Astrocyte (in vitro differentiated cells and primary cell): ENCODE measurements around the gene MYO19. TPM values are rescaled to one million over a fixed set of nuclear protein-coding genes. Genes with fewer than 3 reads are reported as not detected.

Experiments used
- DNase-seq: peaks from one replicate; pipeline ENCODE4 v3.0.0-alpha.2; 2010; ENCODE audit warnings: low read depth
- FAIRE-seq: peaks from 2 replicates; lab custom pipeline; 2011; peaks lifted over from hg19 to GRCh38; lab: Jason Lieb, UNC
- H2AFZ ChIP-seq: 2 replicates; pipeline ENCODE4 v1.6.0; 2012; ENCODE audit warnings: low read depth, low read length, inconsistent platforms
- H3K27ac ChIP-seq: 2 replicates; pipeline ENCODE4 v1.5.1; 2011; ENCODE audit warnings: low read depth, low read length, inconsistent platforms
- H3K27me3 ChIP-seq: 2 replicates; pipeline ENCODE4 v1.6.0; 2011; ENCODE audit warnings: low read length, inconsistent platforms; ENCODE audit not compliant: insufficient read depth
- H3K36me3 ChIP-seq: 2 replicates; pipeline ENCODE4 v1.5.1; 2011; ENCODE audit warnings: low read length, inconsistent platforms; ENCODE audit not compliant: insufficient read depth
- H3K4me1 ChIP-seq: 2 replicates; pipeline ENCODE4 v1.5.1; 2011; ENCODE audit warnings: low read length, inconsistent platforms; ENCODE audit not compliant: insufficient read depth
- H3K4me2 ChIP-seq: 2 replicates; pipeline ENCODE4 v1.6.0; 2012; ENCODE audit warnings: low read length, inconsistent platforms
- H3K4me3 ChIP-seq: 2 replicates; pipeline ENCODE4 v1.5.1; 2011; ENCODE audit warnings: low read depth, mild to moderate bottlenecking, low read length, inconsistent platforms; ENCODE audit not compliant: insufficient read depth
- H3K79me2 ChIP-seq: 2 replicates; pipeline ENCODE4 v1.6.0; 2012; ENCODE audit warnings: mild to moderate bottlenecking, low read length, inconsistent platforms; ENCODE audit not compliant: insufficient read depth
- H3K9ac ChIP-seq: 2 replicates; pipeline ENCODE4 v1.6.0; 2012; ENCODE audit warnings: mild to moderate bottlenecking, low read length, inconsistent platforms
- H3K9me3 ChIP-seq: 2 replicates; pipeline ENCODE4 v1.5.1; 2012; ENCODE audit warnings: low read depth, mild to moderate bottlenecking, low read length, inconsistent platforms; ENCODE audit not compliant: insufficient read depth
- H4K20me1 ChIP-seq: 2 replicates; pipeline ENCODE4 v1.6.0; 2012; ENCODE audit warnings: low read length, inconsistent platforms; ENCODE audit not compliant: insufficient read depth
- H3K27ac Mint-ChIP-seq: one replicate; pipeline ENCODE4 v1.8.0; 2021; ENCODE audit warnings: mild to moderate bottlenecking, mixed read lengths; ENCODE audit not compliant: unreplicated experiment
- H3K27me3 Mint-ChIP-seq: one replicate; pipeline ENCODE4 v1.8.0; 2021; ENCODE audit warnings: low read depth, mixed read lengths; ENCODE audit not compliant: unreplicated experiment
- H3K36me3 Mint-ChIP-seq: one replicate; pipeline ENCODE4 v1.8.0; 2021; ENCODE audit warnings: low read depth, mixed read lengths; ENCODE audit not compliant: unreplicated experiment
- H3K4me1 Mint-ChIP-seq: one replicate; pipeline ENCODE4 v1.8.0; 2021; ENCODE audit warnings: low read depth, mixed read lengths; ENCODE audit not compliant: unreplicated experiment
- H3K4me3 Mint-ChIP-seq: one replicate; pipeline ENCODE4 v1.8.0; 2021; ENCODE audit warnings: mild to moderate bottlenecking, moderate library complexity, mixed read lengths; ENCODE audit not compliant: unreplicated experiment
- H3K9me3 Mint-ChIP-seq: one replicate; pipeline ENCODE4 v1.8.0; 2021; ENCODE audit warnings: mild to moderate bottlenecking, mixed read lengths; ENCODE audit not compliant: unreplicated experiment
- CTCF ChIP-seq: IDR thresholded peaks from 2 replicates; pipeline ENCODE4 v1.5.1; 2011; ENCODE audit warnings: low read depth, mild to moderate bottlenecking, inconsistent platforms, low read length, moderate library complexity; ENCODE audit not compliant: insufficient read depth
- EZH2 ChIP-seq: IDR thresholded peaks from 2 replicates; pipeline ENCODE4 v1.6.1; 2012; ENCODE audit warnings: mild to moderate bottlenecking, low read length, inconsistent platforms; ENCODE audit not compliant: insufficient read depth
- total RNA-seq: library from RNA; stranded (reverse); gene quantifications from 2 replicates; pipeline ENCODE4 v1.2.1, GENCODE V29; 2021

Gene MYO19
- total RNA-seq, 1 donor from 2014 or later = 42.9 TPM

GRCh38 chr17:36578671-36579070 is 44.0 kb upstream of the MYO19 start:
- no peak for FAIRE-seq
- Mint-ChIP-seq H3K36me3 (peaks cover 17% of the 10 kb centered on the region), H3K4me3 (peak overlapping the region; percentile 20), H3K9me3 (no peaks in the 10 kb centered on the region), H3K27me3 (no peaks in the 10 kb centered on the region), H3K4me1 (peaks cover 15% of the 10 kb centered on the region), H3K27ac (no peak overlapping the region)
- Histone ChIP-seq H3K27me3 (no peaks in the 10 kb centered on the region), H2AFZ (no peak overlapping the region), H3K9me3 (no peaks in the 10 kb centered on the region), H3K9ac (no peak overlapping the region), H4K20me1 (peaks cover 56% of the 10 kb centered on the region), H3K4me2 (no peak overlapping the region), H3K4me1 (no peaks in the 10 kb centered on the region), H3K79me2 (peaks cover 48% of the 10 kb centered on the region), H3K36me3 (peaks cover 29% of the 10 kb centered on the region), H3K4me3 (no peak overlapping the region), H3K27ac (no peak overlapping the region)
- TF ChIP-seq EZH2 (no peak), CTCF (no peak)
- DNase-seq = peak; percentile 39

- Histone ChIP-seq H3K4me2 (no peak overlapping the region), H4K20me1 (peaks cover 65% of the 10 kb centered on the region), H3K4me3 (no peak overlapping the region), H3K27ac (no peak overlapping the region), H3K36me3 (peaks cover 35% of the 10 kb centered on the region), H3K79me2 (peaks cover 57% of the 10 kb centered on the region), H3K27me3 (no peaks in the 10 kb centered on the region), H3K9ac (no peak overlapping the region), H3K4me1 (no peaks in the 10 kb centered on the region), H2AFZ (no peak overlapping the region), H3K9me3 (no peaks in the 10 kb centered on the region)
- no peak for FAIRE-seq
- no peaks in the 10 kb centered on the region for H3K27me3 Mint-ChIP-seq
- no peak overlapping the region for H3K27ac Mint-ChIP-seq
- H3K36me3 Mint-ChIP-seq = peaks cover 17% of the 10 kb centered on the region
- DNase-seq = no peak
- TF ChIP-seq EZH2 = no peak
- TF ChIP-seq CTCF = no peak
- no peaks in the 10 kb centered on the region for H3K9me3 Mint-ChIP-seq
- H3K4me1 Mint-ChIP-seq = peaks cover 15% of the 10 kb centered on the region
- H3K4me3 Mint-ChIP-seq = no peak overlapping the region
Measured at GRCh38 chr17:36576793-36577192, 42.1 kb upstream of the MYO19 start.

- Histone ChIP-seq H3K79me2 (peaks cover 69% of the 10 kb centered on the region), H3K4me2 (no peak overlapping the region), H3K27ac (no peak overlapping the region), H3K9ac (no peak overlapping the region), H3K27me3 (no peaks in the 10 kb centered on the region), H3K36me3 (peaks cover 34% of the 10 kb centered on the region), H3K4me3 (no peak overlapping the region), H3K4me1 (no peaks in the 10 kb centered on the region), H2AFZ (no peak overlapping the region), H4K20me1 (peaks cover 60% of the 10 kb centered on the region), H3K9me3 (no peaks in the 10 kb centered on the region)
- Mint-ChIP-seq H3K4me3 (no peak overlapping the region), H3K27ac (no peak overlapping the region), H3K36me3 (peaks cover 15% of the 10 kb centered on the region), H3K9me3 (no peaks in the 10 kb centered on the region), H3K4me1 (peaks cover 15% of the 10 kb centered on the region), H3K27me3 (no peaks in the 10 kb centered on the region)
- FAIRE-seq (no peak), DNase-seq (no peak)
- TF ChIP-seq EZH2 (no peak), CTCF (no peak)
Measured at GRCh38 chr17:36575028-36575427, 40.4 kb upstream of the MYO19 start.
